Measurements from ENCODE around the gene EDC4.
"Not testable (repeated sequence)": the region's sequence is repeated elsewhere in the genome, so short reads cannot be mapped to it uniquely, and the experiment has no call there.

The EDC4 gene

GRCh38 chr16:67909056-67909742 is 36.3 kb downstream of the EDC4 start:
- DNase-seq (ENCODE audit: low read depth in 2 of 2), result no peak

- no peak for DNase-seq (ENCODE audit: low read depth in 2 of 2)
These were observed 37.3 kb downstream of the EDC4 start for GRCh38 chr16:67910158-67910557.

GRCh38 chr16:67914758-67915495 is 42.1 kb downstream of the EDC4 start:
- DNase-seq (ENCODE audit: low read depth in 2 of 2), result no peak

- DNase-seq (ENCODE audit: low read depth in 2 of 2), result not testable (repeated sequence)
These were observed 42.6 kb downstream of the EDC4 start for GRCh38 chr16:67915496-67915769.

- no peak for DNase-seq (ENCODE audit: low read depth in 2 of 2)
These were observed 43.2 kb downstream of the EDC4 start for GRCh38 chr16:67915831-67916723.

- no peak for DNase-seq (ENCODE audit: low read depth in 2 of 2)
These were observed 44.4 kb downstream of the EDC4 start for GRCh38 chr16:67917140-67917851.

GRCh38 chr16:67917852-67918236 is 45.0 kb downstream of the EDC4 start:
- peak in 1 of 2 donors; percentile 51 for DNase-seq (ENCODE audit: low read depth in 2 of 2)

- DNase-seq (ENCODE audit: low read depth in 2 of 2), result no peak
These were observed 46.9 kb downstream of the EDC4 start for GRCh38 chr16:67919622-67920221.

- no peak for DNase-seq (ENCODE audit: low read depth in 2 of 2)
These were observed 49.4 kb downstream of the EDC4 start for GRCh38 chr16:67922221-67922620.

- DNase-seq (ENCODE audit: low read depth in 2 of 2), result no peak
These were observed 49.9 kb downstream of the EDC4 start for GRCh38 chr16:67922740-67923139.

- no peak for DNase-seq (ENCODE audit: low read depth in 2 of 2)
These were observed 50.7 kb downstream of the EDC4 start for GRCh38 chr16:67923414-67924116.

GRCh38 chr16:67924140-67924906 is 51.5 kb downstream of the EDC4 start:
- DNase-seq (ENCODE audit: low read depth in 2 of 2), result no peak

GRCh38 chr16:67926181-67926750 is 53.4 kb downstream of the EDC4 start:
- no peak for DNase-seq (ENCODE audit: low read depth in 2 of 2)

- no peak for DNase-seq (ENCODE audit: low read depth in 2 of 2)
These were observed 54.5 kb downstream of the EDC4 start for GRCh38 chr16:67927131-67927941.

GRCh38 chr16:67928147-67928546 is 55.3 kb downstream of the EDC4 start:
- no peak for DNase-seq (ENCODE audit: low read depth in 2 of 2)

GRCh38 chr16:67928561-67929364 is 55.9 kb downstream of the EDC4 start:
- peak; percentile 63 to 71 for DNase-seq (ENCODE audit: low read depth in 2 of 2)

- DNase-seq (ENCODE audit: low read depth in 2 of 2), result no peak
These were observed 57.3 kb downstream of the EDC4 start for GRCh38 chr16:67930191-67930590.

GRCh38 chr16:67930678-67931211 is 57.9 kb downstream of the EDC4 start:
- no peak for DNase-seq (ENCODE audit: low read depth in 2 of 2)

Data from stimulated activated CD4-positive, alpha-beta T cell treated with anti-CD3 and anti-CD28 coated beads, Interleukin-15, amount 100 ng/mL, for 48 hours (primary cell).